HepG2 (cell line): Measurements from ENCODE around the gene EPM2A. TPM values are rescaled to one million over a fixed set of nuclear protein-coding genes. Genes with fewer than 3 reads are reported as not detected.
A peak's percentile ranks its signal among the peaks of the same experiment; 100 is the strongest.

Experiments
- ASH2L ChIP-seq: fragments of 300-600, 200-600 bp; sonication (generic); IDR thresholded peaks from 2 replicates; pipeline ENCODE4 v1.7.0; 2017; ENCODE audit warnings: low read depth, mild to moderate bottlenecking, moderate library complexity, mixed read lengths, low read length; ENCODE audit not compliant: insufficient read length
- DMAP1 ChIP-seq: IDR thresholded peaks from 2 replicates; pipeline ENCODE4 v1.6.1; 2016
- DMTF1 ChIP-seq: sonication (generic); formaldehyde crosslinking; IDR thresholded peaks from 2 replicates; pipeline ENCODE4 v1.4.0; 2020; ENCODE audit warnings: mild to moderate bottlenecking, missing genetic modification reagents
- HMGA1 ChIP-seq: sonication (generic); formaldehyde crosslinking; conservative IDR thresholded peaks from 2 replicates; pipeline ENCODE4 v1.4.0; 2020; ENCODE audit warnings: missing genetic modification reagents
- HNRNPH1 ChIP-seq: fragments of 200-400 bp; formaldehyde crosslinking; optimal IDR thresholded peaks from 2 replicates; pipeline ENCODE3; 2017; ENCODE audit warnings: mild to moderate bottlenecking, low read depth, low read length
- HOXA9 ChIP-seq: sonication (generic); formaldehyde crosslinking; IDR thresholded peaks from 2 replicates; pipeline ENCODE4 v1.8.1; 2022; ENCODE audit warnings: missing genetic modification reagents, mild to moderate bottlenecking, moderate library complexity, borderline replicate concordance
- KDM1A ChIP-seq: IDR thresholded peaks from 2 replicates; pipeline ENCODE4 v1.6.1; 2016; ENCODE audit warnings: missing compliant biosample characterization
- KLF16 ChIP-seq, 2 experiments: sonication (generic) in 1 of 2; formaldehyde crosslinking in 1 of 2; IDR thresholded peaks; 2 replicates each; pipeline versions ENCODE4 v1.6.1 to v1.8.0; 2016 to 2023; ENCODE audit warnings: missing genetic modification reagents in 2 of 2, missing compliant biosample characterization in 1 of 2
- NFKBIZ ChIP-seq: IDR thresholded peaks from 2 replicates; pipeline ENCODE4 v1.6.1; 2018; ENCODE audit warnings: missing genetic modification reagents, missing compliant biosample characterization
- NR2F6 ChIP-seq, 2 experiments: IDR thresholded peaks; 2 replicates each; pipeline ENCODE4 v1.6.1; 2016; ENCODE audit warnings: antibody characterized with exemption in 1 of 2, mild to moderate bottlenecking in 1 of 2
- REPIN1 ChIP-seq: sonication (generic); formaldehyde crosslinking; IDR thresholded peaks from 2 replicates; pipeline ENCODE4 v1.8.0; 2022; ENCODE audit warnings: missing genetic modification reagents, low read depth, mild to moderate bottlenecking, borderline replicate concordance
- SSRP1 ChIP-seq: IDR thresholded peaks from 2 replicates; pipeline ENCODE4 v1.6.1; 2016; ENCODE audit warnings: control low read depth
- TCF12 ChIP-seq, 2 experiments: fragments of 450-650 bp in 1 of 2; sonication (generic) in 1 of 2; formaldehyde crosslinking in 1 of 2; IDR thresholded peaks; 2 replicates each; pipeline versions ENCODE4 v1.6.1 to v1.8.0; 2017 to 2022; ENCODE audit warnings: antibody characterized with exemption in 1 of 2, mild to moderate bottlenecking in 1 of 2, missing genetic modification reagents in 1 of 2, moderate library complexity in 1 of 2
- ZBTB43 ChIP-seq: sonication (generic); formaldehyde crosslinking; conservative IDR thresholded peaks from 2 replicates; pipeline ENCODE4 v1.4.0; 2020; ENCODE audit warnings: missing genetic modification reagents
- ZNF232 ChIP-seq: sonication (generic); formaldehyde crosslinking; IDR thresholded peaks from 2 replicates; pipeline ENCODE4 v1.4.0; 2020; ENCODE audit warnings: missing genetic modification reagents, borderline replicate concordance
- ZNF276 ChIP-seq: sonication (generic); formaldehyde crosslinking; IDR thresholded peaks from 2 replicates; pipeline ENCODE4 v1.4.0; 2020; ENCODE audit warnings: mild to moderate bottlenecking, low read depth, missing genetic modification reagents
- ZNF597 ChIP-seq: sonication (generic); formaldehyde crosslinking; IDR thresholded peaks from 2 replicates; pipeline ENCODE4 v1.5.0; 2020; ENCODE audit warnings: missing genetic modification reagents
- ZNF709 ChIP-seq: sonication (generic); formaldehyde crosslinking; IDR thresholded peaks from 2 replicates; pipeline ENCODE4 v1.5.0; 2020; ENCODE audit warnings: mild to moderate bottlenecking, missing genetic modification reagents
- ZSCAN21 ChIP-seq: sonication (generic); formaldehyde crosslinking; IDR thresholded peaks from 2 replicates; pipeline ENCODE4 v1.8.0; 2022; ENCODE audit warnings: mild to moderate bottlenecking, missing genetic modification reagents, moderate library complexity, borderline replicate concordance
- ZSCAN22 ChIP-seq: sonication (generic); formaldehyde crosslinking; IDR thresholded peaks from 2 replicates; pipeline ENCODE4 v1.4.0; 2020; ENCODE audit warnings: mild to moderate bottlenecking, missing genetic modification reagents
- ZUFSP ChIP-seq: sonication (generic); formaldehyde crosslinking; IDR thresholded peaks from 2 replicates; pipeline ENCODE4 v1.9.0; 2021; ENCODE audit warnings: missing genetic modification reagents, mild to moderate bottlenecking, borderline replicate concordance
- polyA plus RNA-seq, 8 experiments: library from polyadenylated mRNA; depleted of rRNA in 3 of 8; stranded (reverse) in 7 of 8; unstranded in 1 of 8; fragments of >200 nt; fragmentation: Illumina TruSeq in 4 of 8; extraction: Trizol in 4 of 8; gene quantifications; 2 replicates each; pipeline versions ENCODE4 v1.2.1 to v1.2.3, GENCODE V29; 2011 to 2016; ENCODE audit warnings: low read depth in 4 of 8, missing spikeins in 1 of 8, mixed read lengths in 1 of 8; ENCODE audit not compliant: insufficient read depth in 1 of 8
- total RNA-seq, 5 experiments: library from RNA; depleted of rRNA; stranded (reverse); fragments of >200 nt; fragmentation: Illumina TruSeq; extraction: Trizol; gene quantifications; 2 replicates each; pipeline ENCODE4 v1.2.3, GENCODE V29; 2016; ENCODE audit warnings: low read depth in 1 of 5

The EPM2A gene
- total and polyA plus RNA-seq, 2 of the 13 experiments (the other 11 are each of a cell fraction or from before 2014, with no cell fraction given), result 4.6 to 9.2 TPM

- TF ChIP-seq ZUFSP (CRISPR knock-in tag) (0 out of 2 replicates have a peak, but pooled peaks have one; percentile 68), SSRP1 (CRISPR knock-in tag) (no peak), HOXA9 (peak; percentile 98), ASH2L (no peak), KDM1A (CRISPR knock-in tag) (no peak), REPIN1 (peak; percentile 88), ZBTB43 (peak; percentile 97), DMTF1 (CRISPR knock-in tag) (no peak), ZSCAN22 (CRISPR knock-in tag) (no peak), DMAP1 (CRISPR knock-in tag) (peak; percentile 92; the same call in 1 of the 2 replicates), NR2F6 (IDR thresholded peaks at IDR 0.05) (no peak), NR2F6 (CRISPR knock-in tag; IDR thresholded peaks at IDR 0.05) (peak; percentile 38), ZNF709 (CRISPR knock-in tag) (peak; percentile 98), ZSCAN21 (CRISPR knock-in tag) (peak; percentile 98), ZNF232 (CRISPR knock-in tag) (peak; percentile 99), NFKBIZ (CRISPR knock-in tag) (peak; percentile 71), HMGA1 (no peak), ZNF276 (CRISPR knock-in tag) (no peak), ZNF597 (CRISPR knock-in tag) (no peak), HNRNPH1 (no peak), KLF16 (CRISPR knock-in tag; IDR thresholded peaks at IDR 0.05) (peak; percentile 93 to 97), TCF12 (IDR thresholded peaks at IDR 0.05) (no peak), TCF12 (CRISPR knock-in tag; IDR thresholded peaks at IDR 0.05) (peak; percentile 85)
These were observed at the start of gene EPM2A (continued) for GRCh38 chr6:145735356-145736165.
